Type B pancreatic cell (in vitro differentiated cells): ENCODE data around the gene ATG16L1. TPM values are rescaled to one million over a fixed set of nuclear protein-coding genes. Genes with fewer than 3 reads are reported as not detected.

Experiments used
- DNase-seq: peaks from one replicate; pipeline ENCODE4 v3.0.0; 2021; ENCODE audit warnings: mixed read lengths; ENCODE audit not compliant: unreplicated experiment; ENCODE audit errors: extremely low spot score
- H3K27ac Mint-ChIP-seq: 2 replicates; pipeline ENCODE4 v1.8.0; 2021; ENCODE audit warnings: mild to moderate bottlenecking, mixed read lengths
- H3K27me3 Mint-ChIP-seq: 2 replicates; pipeline ENCODE4 v1.8.0; 2021; ENCODE audit warnings: mixed read lengths
- H3K36me3 Mint-ChIP-seq: 2 replicates; pipeline ENCODE4 v1.8.0; 2021; ENCODE audit warnings: mixed read lengths
- H3K4me1 Mint-ChIP-seq: one replicate; pipeline ENCODE4 v1.8.0; 2021; ENCODE audit warnings: mixed read lengths; ENCODE audit not compliant: unreplicated experiment
- H3K4me3 Mint-ChIP-seq: 2 replicates; pipeline ENCODE4 v1.8.0; 2021; ENCODE audit warnings: mild to moderate bottlenecking, mixed read lengths
- H3K9me3 Mint-ChIP-seq: 2 replicates; pipeline ENCODE4 v1.8.0; 2021; ENCODE audit warnings: mixed read lengths
- total RNA-seq: library from RNA; stranded (reverse); gene quantifications from 2 replicates; pipeline ENCODE4 v1.2.1, GENCODE V29; 2021; ENCODE audit warnings: low replicate concordance
- TF ChIP-seq, protein P1 (sequence below): fragments of 200-600 bp; sonication (generic); conservative IDR thresholded peaks from 2 replicates; pipeline ENCODE4 v1.5.0; 2021; ENCODE audit warnings: antibody characterized with exemption, mild to moderate bottlenecking

Gene ATG16L1
- total RNA-seq, 1 donor from 2014 or later = 50.3 TPM

DNA sequence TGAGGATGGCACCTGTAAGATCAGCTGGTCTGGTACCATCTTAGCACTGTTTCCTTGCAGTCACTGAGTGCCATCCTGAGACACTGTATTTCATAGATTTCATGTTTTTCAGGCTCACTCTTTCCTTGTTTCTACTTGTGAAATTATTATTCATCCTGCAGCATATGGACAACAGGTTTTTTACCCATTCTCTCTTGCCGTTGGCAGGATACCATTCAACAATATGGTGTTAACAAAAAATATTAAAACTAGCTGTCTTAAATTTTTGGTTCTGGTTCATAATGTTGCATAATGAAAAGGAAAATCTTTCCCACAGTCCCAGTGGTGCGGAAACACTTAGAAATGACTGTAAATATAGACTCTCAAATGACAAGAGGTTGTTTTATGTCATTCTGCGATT lies 23.1 kb upstream of the ATG16L1 start:
- Mint-ChIP-seq H3K9me3 (no peaks in the 10 kb centered on the region), H3K36me3 (no peaks in the 10 kb centered on the region), H3K4me3 (no peak overlapping the region), H3K27ac (no peak overlapping the region), H3K4me1 (no peaks in the 10 kb centered on the region), H3K27me3 (peaks cover 10% of the 10 kb centered on the region)
- DNase-seq = no peak
- TF ChIP-seq, protein P1, sequence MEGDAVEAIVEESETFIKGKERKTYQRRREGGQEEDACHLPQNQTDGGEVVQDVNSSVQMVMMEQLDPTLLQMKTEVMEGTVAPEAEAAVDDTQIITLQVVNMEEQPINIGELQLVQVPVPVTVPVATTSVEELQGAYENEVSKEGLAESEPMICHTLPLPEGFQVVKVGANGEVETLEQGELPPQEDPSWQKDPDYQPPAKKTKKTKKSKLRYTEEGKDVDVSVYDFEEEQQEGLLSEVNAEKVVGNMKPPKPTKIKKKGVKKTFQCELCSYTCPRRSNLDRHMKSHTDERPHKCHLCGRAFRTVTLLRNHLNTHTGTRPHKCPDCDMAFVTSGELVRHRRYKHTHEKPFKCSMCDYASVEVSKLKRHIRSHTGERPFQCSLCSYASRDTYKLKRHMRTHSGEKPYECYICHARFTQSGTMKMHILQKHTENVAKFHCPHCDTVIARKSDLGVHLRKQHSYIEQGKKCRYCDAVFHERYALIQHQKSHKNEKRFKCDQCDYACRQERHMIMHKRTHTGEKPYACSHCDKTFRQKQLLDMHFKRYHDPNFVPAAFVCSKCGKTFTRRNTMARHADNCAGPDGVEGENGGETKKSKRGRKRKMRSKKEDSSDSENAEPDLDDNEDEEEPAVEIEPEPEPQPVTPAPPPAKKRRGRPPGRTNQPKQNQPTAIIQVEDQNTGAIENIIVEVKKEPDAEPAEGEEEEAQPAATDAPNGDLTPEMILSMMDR = no peak

DNA sequence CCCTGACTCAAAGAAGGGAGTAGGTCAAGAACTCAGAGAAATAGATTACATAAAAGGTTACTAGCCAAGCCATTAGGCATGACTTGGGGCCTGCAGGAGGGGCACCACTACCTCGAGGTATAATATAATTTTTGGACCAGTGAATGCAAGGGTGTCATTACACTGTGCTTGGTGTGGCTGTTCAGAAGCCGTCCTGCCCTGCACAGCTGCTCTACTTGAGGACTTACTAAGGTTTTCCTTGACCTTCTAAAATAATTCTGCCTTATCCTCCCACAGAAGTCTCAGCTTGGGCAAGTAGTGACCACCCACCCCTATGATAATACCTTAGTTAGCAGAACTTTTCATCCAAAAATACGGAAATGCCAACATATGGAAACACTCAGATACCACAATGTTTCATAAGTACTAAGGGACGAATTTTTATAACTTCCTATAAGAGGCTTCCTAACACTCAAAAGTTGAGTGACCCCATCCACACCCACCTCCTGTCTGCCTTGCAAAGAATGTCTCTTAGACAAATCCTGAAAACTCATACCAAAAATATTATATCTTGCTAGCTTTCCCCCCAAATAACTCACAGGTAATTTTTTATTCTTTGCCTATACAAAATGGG lies 17.7 kb upstream of the ATG16L1 start:
- Mint-ChIP-seq H3K4me3 (no peak overlapping the region), H3K9me3 (no peaks in the 10 kb centered on the region), H3K27ac (no peak overlapping the region), H3K27me3 (no peaks in the 10 kb centered on the region), H3K36me3 (no peaks in the 10 kb centered on the region), H3K4me1 (no peaks in the 10 kb centered on the region)
- TF ChIP-seq, protein P1 = no peak
- DNase-seq = no peak

DNA sequence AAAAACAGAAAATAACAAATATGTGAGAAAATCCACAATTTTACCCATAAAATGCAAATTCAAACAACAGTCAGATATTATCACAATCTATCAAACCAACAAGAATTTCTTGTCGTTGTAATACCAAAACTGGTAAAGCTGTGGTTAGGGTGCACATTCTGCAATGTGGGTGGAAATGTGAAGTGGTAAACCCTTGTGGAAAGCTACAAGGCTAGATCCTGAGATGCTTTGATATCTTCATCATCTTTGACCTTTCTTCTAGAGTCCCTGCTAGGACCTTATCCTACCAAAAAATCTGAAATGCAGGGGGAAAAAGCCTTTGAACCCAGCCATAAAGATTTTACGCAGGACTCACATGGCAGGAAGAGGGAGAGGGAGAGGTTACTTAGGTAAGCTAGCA lies 17.2 kb upstream of the ATG16L1 start:
- no peak for DNase-seq
- Mint-ChIP-seq H3K27ac (no peak overlapping the region), H3K4me3 (no peak overlapping the region), H3K36me3 (no peaks in the 10 kb centered on the region), H3K27me3 (no peaks in the 10 kb centered on the region), H3K9me3 (no peaks in the 10 kb centered on the region), H3K4me1 (no peaks in the 10 kb centered on the region)
- TF ChIP-seq, protein P1 = no peak

DNA sequence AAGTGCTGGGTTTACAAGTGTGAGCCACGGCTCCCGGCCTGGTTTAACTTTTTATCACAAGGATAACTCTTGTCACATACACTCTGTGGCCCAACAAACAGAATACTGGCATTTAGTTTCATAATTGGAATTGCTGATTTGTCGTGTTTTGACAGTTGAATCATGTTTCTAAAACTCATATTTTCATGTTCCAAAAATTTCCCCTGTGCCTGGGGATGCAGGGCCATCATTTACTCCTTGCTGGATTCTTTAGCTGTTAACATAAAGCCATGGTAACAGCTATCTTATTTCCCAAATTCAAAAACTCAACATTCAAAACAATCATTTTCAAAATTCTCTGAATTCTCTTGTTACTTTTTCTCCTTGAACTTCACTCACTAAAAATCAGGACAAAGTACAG lies 16.5 kb upstream of the ATG16L1 start:
- H3K4me3 Mint-ChIP-seq = no peak overlapping the region
- H3K27me3 Mint-ChIP-seq = no peaks in the 10 kb centered on the region
- H3K9me3 Mint-ChIP-seq = no peaks in the 10 kb centered on the region
- no peaks in the 10 kb centered on the region for H3K4me1 Mint-ChIP-seq
- TF ChIP-seq, protein P1 = no peak
- no peak overlapping the region for H3K27ac Mint-ChIP-seq
- no peak for DNase-seq
- no peaks in the 10 kb centered on the region for H3K36me3 Mint-ChIP-seq

DNA sequence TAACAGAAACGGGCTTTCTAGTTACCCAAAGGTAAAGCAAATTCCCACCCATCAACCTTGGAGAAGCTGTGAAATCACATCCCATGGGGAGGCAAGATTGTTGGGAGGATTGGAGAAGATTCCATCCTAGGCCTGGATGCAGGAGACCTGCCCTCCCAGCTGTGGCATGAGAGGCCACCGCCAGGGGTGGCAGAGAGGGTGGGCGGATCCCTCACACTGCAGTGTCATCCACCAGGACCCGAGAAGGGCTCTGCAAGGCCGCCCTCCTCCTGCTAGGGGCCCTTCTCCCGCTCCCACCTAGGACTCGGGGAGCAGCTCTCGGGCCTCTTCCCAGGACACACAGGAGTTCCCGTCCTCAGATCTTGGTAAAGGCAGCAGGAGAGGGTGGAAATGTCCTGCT lies 15.5 kb upstream of the ATG16L1 start:
- Mint-ChIP-seq H3K4me1 (no peaks in the 10 kb centered on the region), H3K36me3 (no peaks in the 10 kb centered on the region), H3K27me3 (no peaks in the 10 kb centered on the region), H3K9me3 (no peaks in the 10 kb centered on the region), H3K27ac (no peak overlapping the region), H3K4me3 (no peak overlapping the region)
- DNase-seq = no peak
- TF ChIP-seq, protein P1 = no peak
